Karpas-422 (cell line): ENCODE measurements around the gene OTOG. TPM values are rescaled to one million over a fixed set of nuclear protein-coding genes. Genes with fewer than 3 reads are reported as not detected.

ENCODE experiments used
- DNase-seq: peaks from one replicate; pipeline ENCODE4 v3.0.0-alpha.2; 2015
- H2AFZ ChIP-seq: fragments of 200-600 bp; sonication (generic); 2 replicates; pipeline ENCODE4 v1.6.1; 2014; ENCODE audit warnings: antibody characterized with exemption, low read length, mixed read lengths
- H3K27ac ChIP-seq: fragments of 200-600 bp; sonication (generic); 2 replicates; pipeline ENCODE4 v1.5.1; 2014; ENCODE audit warnings: mild to moderate bottlenecking, low read length, moderate library complexity
- H3K27me3 ChIP-seq: fragments of 200-600 bp; sonication (generic); 2 replicates; pipeline ENCODE4 v1.6.1; 2014; ENCODE audit warnings: low read length, mixed read lengths
- H3K36me3 ChIP-seq: fragments of 200-600 bp; sonication (generic); 2 replicates; pipeline ENCODE4 v1.6.1; 2014; ENCODE audit warnings: low read length, mixed read lengths; ENCODE audit not compliant: insufficient read depth
- H3K4me1 ChIP-seq: fragments of 200-600 bp; sonication (generic); 2 replicates; pipeline ENCODE4 v1.6.1; 2014; ENCODE audit warnings: mild to moderate bottlenecking, low read length, mixed read lengths
- H3K4me2 ChIP-seq: fragments of 200-600 bp; sonication (generic); 2 replicates; pipeline ENCODE4 v1.6.1; 2014; ENCODE audit warnings: low read length, low read depth, mild to moderate bottlenecking; ENCODE audit not compliant: poor library complexity, severe bottlenecking
- H3K4me3 ChIP-seq: fragments of 200-600 bp; sonication (generic); 2 replicates; pipeline ENCODE4 v1.5.1; 2014; ENCODE audit warnings: mild to moderate bottlenecking, antibody characterized with exemption, low read length, mixed read lengths
- H3K79me2 ChIP-seq: fragments of 200-600 bp; sonication (generic); 2 replicates; pipeline ENCODE4 v1.6.1; 2014; ENCODE audit warnings: mild to moderate bottlenecking, low read length, mixed read lengths
- H3K9ac ChIP-seq: fragments of 200-600 bp; sonication (generic); 2 replicates; pipeline ENCODE4 v1.6.0; 2014; ENCODE audit warnings: low read length
- H3K9me2 ChIP-seq: fragments of 200-600 bp; sonication (generic), shearing (Covaris generic); replicated peaks from 2 replicates; pipeline ENCODE4 v1.6.0; 2014; ENCODE audit warnings: mild to moderate bottlenecking, low read length, moderate library complexity; ENCODE audit not compliant: insufficient read depth
- H3K9me3 ChIP-seq: fragments of 300-700, 200-600 bp; sonication (generic); 2 replicates; pipeline ENCODE4 v1.6.1; 2014; ENCODE audit warnings: low read length, mixed read lengths
- H4K20me1 ChIP-seq: fragments of 200-600 bp; sonication (generic); 2 replicates; pipeline ENCODE4 v1.6.1; 2014; ENCODE audit warnings: mild to moderate bottlenecking, antibody characterized with exemption, low read length, low read depth; ENCODE audit not compliant: insufficient read depth
- total RNA-seq: library from RNA; depleted of rRNA; stranded (reverse); fragments of >200 nt; shearing (Covaris generic); gene quantifications from 2 replicates; pipeline ENCODE4 v1.2.3, GENCODE V29; 2014; ENCODE audit warnings: low replicate concordance

The OTOG gene
- total RNA-seq, 1 experiment from 2014 or later = not detected

DNA sequence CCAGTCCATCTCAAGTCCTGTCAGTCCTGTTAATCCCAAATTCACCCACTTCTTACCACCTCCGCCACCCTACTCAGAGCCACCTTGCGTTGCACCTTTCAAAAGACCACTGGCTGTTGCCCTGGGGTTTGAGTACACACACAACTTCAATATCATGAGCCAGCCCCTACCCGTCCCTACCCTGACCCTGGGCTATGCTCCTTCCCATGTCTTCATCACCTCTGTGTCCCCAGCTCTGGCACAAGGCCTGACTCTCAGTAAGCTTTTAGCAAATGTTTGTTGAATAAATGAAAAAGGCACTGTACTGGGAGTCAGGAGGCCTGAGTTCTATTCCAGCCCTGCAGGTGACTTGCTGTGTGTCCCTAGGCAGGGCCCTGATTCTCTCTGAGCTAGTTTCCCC is 26.5 kb downstream of the OTOG start:
- DNase-seq = no peak
- Histone ChIP-seq H3K4me1 (peaks cover 9% of the 10 kb centered on the region), H3K9me2 (no peaks in the 10 kb centered on the region), H3K9me3 (no peaks in the 10 kb centered on the region), H2AFZ (no peak overlapping the region), H3K4me2 (no peak overlapping the region), H3K27ac (no peak overlapping the region), H3K36me3 (no peaks in the 10 kb centered on the region), H4K20me1 (no peaks in the 10 kb centered on the region), H3K79me2 (no peaks in the 10 kb centered on the region), H3K27me3 (no peaks in the 10 kb centered on the region), H3K4me3 (no peak overlapping the region), H3K9ac (no peak overlapping the region)

DNA sequence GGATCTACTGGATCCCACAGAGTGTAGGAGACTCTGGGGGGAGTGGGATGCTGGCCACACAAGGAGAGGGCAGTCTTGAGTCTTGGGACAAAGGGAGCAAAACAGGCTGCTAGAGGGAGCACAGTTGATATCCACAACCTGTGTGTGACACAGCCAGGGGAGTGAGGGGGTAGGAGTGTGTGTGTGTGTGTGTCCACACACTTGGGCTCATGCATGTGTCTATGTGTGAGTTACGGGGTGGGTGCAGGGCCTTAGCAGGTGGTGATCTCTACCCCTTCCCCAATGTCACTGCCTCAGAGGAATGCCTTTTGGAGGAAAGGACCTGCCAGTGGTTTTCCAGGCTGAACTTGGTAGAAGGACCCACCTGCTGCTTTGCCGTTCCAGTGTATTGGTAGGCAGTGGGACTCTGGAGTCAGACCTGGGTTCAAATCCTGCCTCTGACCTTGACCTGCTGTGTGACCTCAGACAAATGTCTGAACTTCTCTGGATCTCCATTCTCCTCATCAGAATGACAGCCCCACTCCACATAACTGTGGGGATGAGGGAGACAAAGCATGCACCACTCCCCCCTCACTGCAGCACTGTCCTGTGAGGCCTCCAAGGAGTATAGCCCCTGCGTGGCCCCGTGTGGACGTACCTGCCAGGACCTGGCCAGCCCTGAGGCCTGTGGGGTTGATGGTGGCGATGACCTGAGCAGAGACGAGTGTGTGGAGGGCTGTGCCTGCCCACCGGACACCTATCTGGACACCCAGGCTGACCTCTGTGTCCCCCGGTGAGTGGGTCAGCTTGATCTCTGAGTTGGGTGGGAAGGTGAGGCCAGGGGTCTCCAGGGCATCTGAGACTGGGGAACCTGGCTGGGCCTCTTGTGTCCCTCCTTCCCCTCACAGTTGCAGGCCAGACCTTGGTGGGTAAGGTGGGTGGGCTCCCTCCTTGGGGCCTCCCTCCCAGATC is 27.4 kb downstream of the OTOG start:
- Histone ChIP-seq H3K9me2 (no peaks in the 10 kb centered on the region), H3K9me3 (no peaks in the 10 kb centered on the region), H3K36me3 (no peaks in the 10 kb centered on the region), H3K4me3 (no peak overlapping the region), H4K20me1 (no peaks in the 10 kb centered on the region), H3K4me1 (peaks cover 9% of the 10 kb centered on the region), H3K4me2 (no peak overlapping the region), H2AFZ (no peak overlapping the region), H3K9ac (no peak overlapping the region), H3K79me2 (no peaks in the 10 kb centered on the region), H3K27ac (no peak overlapping the region), H3K27me3 (no peaks in the 10 kb centered on the region)
- no peak for DNase-seq

DNA sequence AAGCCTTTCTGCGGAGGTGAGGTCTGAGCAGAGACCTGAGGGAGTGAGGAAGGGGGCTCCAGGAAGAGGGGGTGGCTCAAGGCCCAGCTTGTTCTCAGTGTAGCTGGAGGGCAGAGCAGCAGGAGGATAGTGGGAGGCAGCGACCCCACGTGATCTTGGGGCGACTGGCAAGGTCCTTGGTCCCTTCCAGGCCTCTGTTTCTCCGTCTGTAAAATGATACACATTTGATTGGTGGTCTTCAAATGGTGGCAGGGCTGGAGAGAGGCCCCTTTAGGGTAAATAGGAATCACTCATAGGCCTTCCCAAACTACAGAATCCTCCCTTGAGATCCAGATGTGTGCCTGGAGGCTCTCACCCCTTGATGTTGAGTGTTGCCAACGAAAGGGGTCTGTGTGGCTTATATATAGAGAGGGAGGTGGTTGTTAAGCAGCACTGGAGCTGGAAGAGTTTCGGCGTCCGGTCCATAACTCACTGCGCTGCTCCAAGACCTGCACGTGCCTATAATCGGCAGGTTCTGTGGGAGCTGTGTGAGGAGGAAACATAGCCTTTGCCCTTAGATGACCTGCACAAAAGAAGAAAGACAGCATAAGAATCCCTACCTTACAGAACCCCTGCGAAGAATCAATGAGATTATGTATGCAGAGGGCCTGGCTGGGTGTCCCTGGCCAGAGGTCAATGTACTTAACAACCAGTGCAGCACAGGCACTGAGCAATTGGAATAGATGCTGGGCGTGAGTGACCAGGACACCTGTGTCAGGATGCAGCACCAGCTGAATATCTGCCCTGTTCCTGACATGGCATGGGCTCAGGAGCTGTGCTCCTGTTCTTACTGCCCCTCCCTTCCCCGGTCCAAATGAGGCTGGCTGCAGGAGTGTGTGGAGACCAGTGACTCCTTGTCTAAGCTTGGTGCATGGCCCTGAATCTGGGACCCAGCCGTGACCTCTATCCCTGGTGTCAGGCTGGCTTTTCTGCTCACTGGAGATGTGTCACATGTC is 28.7 kb downstream of the OTOG start:
- H4K20me1 ChIP-seq = no peaks in the 10 kb centered on the region
- no peaks in the 10 kb centered on the region for H3K27me3 ChIP-seq
- DNase-seq = no peak
- H3K4me1 ChIP-seq = peaks cover 9% of the 10 kb centered on the region
- no peaks in the 10 kb centered on the region for H3K79me2 ChIP-seq
- no peak overlapping the region for H2AFZ ChIP-seq
- H3K4me2 ChIP-seq = no peak overlapping the region
- no peak overlapping the region for H3K9ac ChIP-seq
- H3K27ac ChIP-seq = no peak overlapping the region
- H3K9me2 ChIP-seq = no peaks in the 10 kb centered on the region
- H3K9me3 ChIP-seq = no peaks in the 10 kb centered on the region
- H3K36me3 ChIP-seq = no peaks in the 10 kb centered on the region
- no peak overlapping the region for H3K4me3 ChIP-seq

DNA sequence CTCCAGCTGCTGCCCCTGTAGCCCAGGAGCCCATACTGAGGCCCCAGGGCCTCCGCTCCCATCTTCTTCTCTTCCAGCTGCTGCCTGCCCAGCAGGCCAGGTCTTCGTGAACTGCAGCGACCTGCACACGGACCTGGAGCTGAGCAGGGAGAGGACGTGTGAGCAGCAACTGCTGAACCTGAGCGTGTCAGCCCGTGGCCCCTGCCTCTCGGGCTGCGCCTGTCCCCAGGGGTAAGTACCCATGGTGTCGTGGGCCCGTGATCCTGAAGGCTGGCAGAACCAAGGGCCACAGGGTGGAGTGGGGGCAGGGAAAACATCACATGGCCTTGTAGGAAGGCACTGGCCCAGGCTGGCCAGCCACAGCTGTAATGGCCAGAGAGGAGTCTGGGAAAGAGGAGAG is 31.2 kb downstream of the OTOG start:
- H3K9ac ChIP-seq = no peak overlapping the region
- H3K9me3 ChIP-seq = no peaks in the 10 kb centered on the region
- H3K9me2 ChIP-seq = no peaks in the 10 kb centered on the region
- H3K4me1 ChIP-seq = no peaks in the 10 kb centered on the region
- no peak overlapping the region for H2AFZ ChIP-seq
- H3K4me2 ChIP-seq = no peak overlapping the region
- H4K20me1 ChIP-seq = no peaks in the 10 kb centered on the region
- H3K36me3 ChIP-seq = no peaks in the 10 kb centered on the region
- H3K4me3 ChIP-seq = no peak overlapping the region
- no peaks in the 10 kb centered on the region for H3K79me2 ChIP-seq
- H3K27me3 ChIP-seq = no peaks in the 10 kb centered on the region
- no peak overlapping the region for H3K27ac ChIP-seq
- DNase-seq = no peak

DNA sequence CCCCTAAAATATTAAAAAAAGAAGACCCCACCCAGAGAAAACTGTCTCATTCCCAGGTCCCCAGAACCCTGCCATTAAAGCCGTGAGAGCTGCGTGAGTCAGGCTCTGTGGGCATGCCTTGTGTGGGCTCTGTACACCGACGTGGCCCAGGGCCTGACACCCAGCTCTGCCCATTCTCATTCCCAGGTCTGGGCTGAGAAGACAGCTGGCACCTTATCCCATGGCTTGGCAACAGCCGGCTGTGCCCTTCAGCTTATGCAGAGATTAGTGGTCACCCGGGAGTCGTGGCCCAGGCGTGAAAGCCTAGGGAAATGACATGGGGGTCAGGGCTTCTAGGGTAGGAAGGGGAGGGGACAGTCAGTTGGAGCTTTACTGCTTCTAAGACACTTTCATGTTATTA is 31.9 kb downstream of the OTOG start:
- Histone ChIP-seq H3K27me3 (no peaks in the 10 kb centered on the region), H4K20me1 (no peaks in the 10 kb centered on the region), H3K27ac (no peak overlapping the region), H3K9ac (no peak overlapping the region), H3K36me3 (no peaks in the 10 kb centered on the region), H3K9me2 (no peaks in the 10 kb centered on the region), H3K9me3 (no peaks in the 10 kb centered on the region), H3K4me1 (no peaks in the 10 kb centered on the region), H3K79me2 (no peaks in the 10 kb centered on the region), H3K4me2 (no peak overlapping the region), H3K4me3 (no peak overlapping the region), H2AFZ (no peak overlapping the region)
- DNase-seq = no peak

DNA sequence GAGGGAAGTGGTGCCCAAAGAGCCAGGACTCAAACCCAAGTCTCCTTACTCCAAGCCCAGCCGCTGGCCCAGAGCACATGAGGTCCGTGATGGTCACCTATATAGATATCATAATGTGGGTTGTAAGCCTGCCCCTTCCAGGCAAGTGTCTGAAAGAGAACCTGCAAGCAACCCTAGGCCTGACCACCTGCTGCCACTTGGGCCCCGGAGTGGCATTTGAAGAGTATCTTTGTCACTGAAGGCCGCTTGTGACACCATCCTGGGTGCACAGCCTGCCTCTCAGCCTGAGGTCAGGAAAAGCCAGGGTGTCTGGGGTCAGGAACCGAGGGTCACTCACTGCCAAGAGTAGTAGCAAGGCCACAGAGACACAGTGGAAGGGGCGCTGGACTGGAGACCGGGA is 32.4 kb downstream of the OTOG start:
- H3K4me1 ChIP-seq = no peaks in the 10 kb centered on the region
- no peak overlapping the region for H3K4me2 ChIP-seq
- H3K27ac ChIP-seq = no peak overlapping the region
- no peak for DNase-seq
- H3K9me3 ChIP-seq = no peaks in the 10 kb centered on the region
- no peak overlapping the region for H2AFZ ChIP-seq
- no peaks in the 10 kb centered on the region for H3K79me2 ChIP-seq
- H3K36me3 ChIP-seq = no peaks in the 10 kb centered on the region
- no peak overlapping the region for H3K9ac ChIP-seq
- H3K9me2 ChIP-seq = no peaks in the 10 kb centered on the region
- H3K27me3 ChIP-seq = no peaks in the 10 kb centered on the region
- H3K4me3 ChIP-seq = no peak overlapping the region
- H4K20me1 ChIP-seq = no peaks in the 10 kb centered on the region

DNA sequence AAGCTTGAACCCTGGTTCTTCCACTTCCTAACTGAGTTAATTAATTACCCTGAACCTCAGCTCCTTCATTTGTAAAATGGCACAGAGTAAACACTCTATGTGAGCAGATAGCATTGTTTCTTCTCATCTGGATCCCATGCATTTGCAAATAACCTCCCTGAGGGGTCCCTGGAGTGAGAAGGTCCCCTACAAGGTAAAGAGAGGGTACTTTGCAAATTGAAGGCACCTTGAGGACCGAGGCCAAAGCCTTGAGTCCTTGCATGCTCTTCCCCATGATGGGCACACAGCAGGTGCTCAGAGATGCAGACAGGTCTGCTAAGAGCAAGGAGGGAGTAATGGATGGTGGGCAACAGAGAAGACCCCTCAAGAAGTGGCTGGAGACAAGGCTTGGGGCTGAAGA is 33.2 kb downstream of the OTOG start:
- no peaks in the 10 kb centered on the region for H3K79me2 ChIP-seq
- DNase-seq = no peak
- H3K9me2 ChIP-seq = no peaks in the 10 kb centered on the region
- H3K9ac ChIP-seq = no peak overlapping the region
- no peaks in the 10 kb centered on the region for H4K20me1 ChIP-seq
- H3K27ac ChIP-seq = no peak overlapping the region
- no peaks in the 10 kb centered on the region for H3K36me3 ChIP-seq
- H3K27me3 ChIP-seq = no peaks in the 10 kb centered on the region
- no peaks in the 10 kb centered on the region for H3K9me3 ChIP-seq
- H3K4me2 ChIP-seq = no peak overlapping the region
- H3K4me3 ChIP-seq = no peak overlapping the region
- H3K4me1 ChIP-seq = no peaks in the 10 kb centered on the region
- no peak overlapping the region for H2AFZ ChIP-seq
